NCI-H446 treated with DMSO at 0.1 percent for 48 hours (cell line): ENCODE measurements around the gene FANCC.
"Not testable (repeated sequence)": the region's sequence is repeated elsewhere in the genome, so short reads cannot be mapped to it uniquely, and the experiment has no call there.

Experiments used
- DNase-seq: peaks from one replicate; lab custom pipeline; 2025; lab: John Stamatoyannopoulos, UW

The FANCC gene

DNA sequence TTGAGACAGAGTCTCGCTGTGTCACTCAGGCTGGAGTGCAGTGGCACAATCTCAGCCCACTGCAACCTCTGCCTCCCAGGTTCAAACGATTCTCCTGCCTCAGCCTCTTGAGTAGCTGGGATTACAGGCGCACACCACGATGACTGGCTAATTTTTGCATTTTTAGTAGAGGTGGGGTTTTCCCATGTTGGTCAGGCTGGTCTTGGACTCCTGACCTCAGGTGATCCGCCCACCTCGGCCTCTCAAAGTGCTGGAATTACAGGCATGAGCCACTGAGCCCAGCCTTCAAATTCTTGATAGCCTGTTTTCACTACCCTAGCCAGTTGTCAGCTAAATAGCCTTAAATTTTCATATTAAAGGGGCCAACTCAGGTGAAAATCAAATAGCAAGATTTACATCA is 11.6 kb upstream of the FANCC start:
- not testable (repeated sequence) for DNase-seq

DNA sequence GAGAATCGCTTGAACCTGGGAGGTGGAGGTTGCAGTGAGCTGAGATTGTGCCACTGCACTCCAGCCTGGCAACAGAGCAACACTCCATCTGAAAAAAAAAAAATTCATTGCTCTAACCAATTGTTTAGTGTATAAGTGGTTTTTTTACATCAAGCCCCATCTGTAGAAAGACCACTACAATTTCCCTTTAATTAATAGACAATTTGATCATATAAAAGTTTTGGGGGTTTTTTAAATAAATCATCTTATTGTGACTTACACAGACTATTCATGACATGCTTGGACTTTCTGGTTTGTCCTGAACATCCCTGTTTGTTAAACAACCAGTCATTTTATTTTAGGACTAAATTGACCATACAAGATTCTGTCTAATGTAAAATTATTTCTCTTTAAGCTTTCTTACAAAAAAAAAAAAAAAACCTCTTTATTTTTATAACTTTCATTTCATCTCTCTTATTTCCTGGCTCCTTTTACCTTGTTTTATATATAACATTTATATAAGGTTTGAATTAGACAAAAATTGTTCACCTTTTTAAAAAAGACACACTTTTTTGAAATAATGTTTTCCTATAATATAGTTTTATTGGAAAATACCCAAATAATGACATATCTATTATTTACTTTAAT is 9.8 kb upstream of the FANCC start:
- DNase-seq = no peak

DNA sequence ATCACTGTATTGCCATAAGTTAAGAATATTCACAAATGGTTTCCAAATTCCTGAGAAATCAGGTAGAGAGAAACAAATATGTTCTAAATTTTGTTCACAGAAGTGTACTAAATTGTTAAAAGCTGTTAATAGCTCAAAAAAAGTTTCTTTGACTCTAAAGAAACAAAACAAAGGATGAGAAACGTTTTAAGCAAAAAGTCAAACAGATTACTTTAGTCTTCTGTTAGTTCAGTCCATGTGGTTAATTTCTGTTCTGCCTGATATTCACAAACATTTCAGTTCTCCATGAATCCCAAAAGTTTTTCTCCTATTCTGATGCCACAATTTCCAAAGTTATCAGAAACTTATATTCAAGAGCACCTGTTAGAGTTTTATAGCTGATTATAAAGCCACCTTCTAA is 7.7 kb upstream of the FANCC start:
- DNase-seq = no peak

DNA sequence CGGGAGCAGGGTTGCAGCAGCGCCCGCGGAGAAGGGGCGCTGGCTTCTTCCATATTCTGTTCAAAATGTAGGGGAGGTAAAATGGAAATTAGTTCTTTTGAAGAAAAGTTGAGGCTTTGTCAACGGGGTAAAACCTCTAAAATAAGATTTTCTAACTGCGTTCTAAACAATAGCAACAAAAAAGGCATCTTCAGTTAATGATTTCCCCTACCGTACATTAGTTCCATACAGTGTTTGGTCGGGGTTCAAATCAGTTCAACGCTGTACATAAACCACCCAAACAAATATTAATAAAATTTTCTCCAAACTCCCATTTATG is 343 bp upstream of the FANCC start:
- no peak for DNase-seq

DNA sequence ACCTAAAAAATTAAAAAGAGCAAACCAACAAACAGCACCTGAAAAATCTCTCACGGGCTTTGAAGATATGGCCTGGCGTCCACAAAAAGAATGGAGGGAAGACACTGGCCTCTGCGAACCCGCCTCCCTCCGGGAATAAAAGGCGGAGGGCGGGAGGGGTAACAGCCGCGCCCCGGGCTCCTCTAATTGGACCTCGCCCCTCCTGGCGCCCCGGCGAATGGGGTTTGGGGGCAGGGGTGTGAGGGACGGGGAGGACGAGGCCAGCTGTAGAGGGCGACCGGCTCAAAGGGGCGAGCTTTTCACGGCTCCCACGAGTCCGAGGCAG is 753 bp downstream of the FANCC start:
- peak; percentile 64 for DNase-seq

DNA sequence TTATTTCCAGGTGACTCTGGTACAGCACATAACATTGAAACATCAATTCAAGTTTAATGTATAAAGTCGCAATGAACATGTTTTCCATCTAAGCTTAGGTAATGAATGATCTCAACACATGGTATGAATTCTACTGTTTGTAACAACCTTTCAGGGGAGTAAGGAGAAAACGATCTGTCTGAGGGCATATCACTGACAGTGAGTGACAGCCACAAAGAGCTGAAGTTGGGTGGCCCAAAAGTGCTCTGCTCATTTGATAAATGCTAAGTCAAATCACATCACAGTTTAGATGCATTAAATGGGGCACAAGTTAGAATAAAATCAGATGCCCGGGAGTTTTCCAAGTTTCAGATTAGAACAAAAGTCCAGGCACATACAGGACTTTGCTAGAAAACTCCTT is 1.2 kb downstream of the FANCC start:
- no peak for DNase-seq

DNA sequence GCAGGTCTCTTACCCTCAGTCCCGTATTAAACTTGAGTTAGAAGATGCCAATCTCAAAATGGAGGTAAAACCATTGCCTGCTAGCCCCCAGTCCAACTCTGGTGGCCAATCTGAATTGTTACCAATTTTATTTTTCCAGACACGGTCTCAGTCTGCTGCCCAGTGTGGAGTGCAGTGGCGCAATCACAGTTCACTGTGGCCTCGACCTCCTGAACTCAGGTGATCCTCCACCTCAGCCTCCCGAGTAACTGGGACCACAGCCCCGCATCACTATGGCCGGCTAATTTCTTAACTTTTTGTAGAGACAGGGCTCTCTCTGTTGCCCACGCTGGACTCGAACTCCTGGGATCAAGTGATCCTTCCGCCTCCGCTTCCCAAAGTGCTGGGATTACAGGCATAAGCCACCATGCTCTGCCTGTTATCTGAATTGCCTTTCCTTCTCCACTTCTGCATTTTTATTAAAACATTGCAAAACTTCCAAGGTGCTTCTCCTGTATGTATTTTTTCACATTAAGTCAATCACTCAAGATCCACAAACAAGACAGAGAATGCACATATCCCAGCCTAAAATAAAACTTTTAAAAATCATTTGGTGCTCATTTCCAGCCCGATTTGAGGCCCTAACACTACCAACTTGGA is 2.3 kb downstream of the FANCC start:
- DNase-seq = no peak

DNA sequence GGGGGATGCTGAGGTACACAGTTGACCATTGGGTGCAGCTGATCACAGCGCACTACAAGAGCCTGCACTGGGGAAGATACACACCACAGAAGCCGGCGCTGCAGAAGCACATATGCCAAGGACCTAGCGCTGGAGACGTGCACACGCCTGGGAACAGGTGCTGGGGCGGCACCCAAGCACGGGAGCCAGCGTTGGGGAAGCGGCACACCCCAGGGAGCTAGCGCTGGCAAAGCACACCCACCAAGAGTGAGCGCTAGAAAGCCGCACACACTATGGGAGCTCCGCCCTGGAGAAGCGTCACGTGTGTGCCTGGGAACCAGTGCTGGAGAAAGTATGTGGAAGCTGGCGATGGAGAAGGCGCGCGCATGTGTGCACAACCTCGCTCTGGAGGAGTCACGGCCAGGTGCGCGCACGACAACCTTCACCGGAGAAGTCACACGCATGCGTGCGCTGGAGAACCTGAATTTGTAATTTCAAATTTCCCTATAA is 4.5 kb downstream of the FANCC start:
- DNase-seq = peak; percentile 68

DNA sequence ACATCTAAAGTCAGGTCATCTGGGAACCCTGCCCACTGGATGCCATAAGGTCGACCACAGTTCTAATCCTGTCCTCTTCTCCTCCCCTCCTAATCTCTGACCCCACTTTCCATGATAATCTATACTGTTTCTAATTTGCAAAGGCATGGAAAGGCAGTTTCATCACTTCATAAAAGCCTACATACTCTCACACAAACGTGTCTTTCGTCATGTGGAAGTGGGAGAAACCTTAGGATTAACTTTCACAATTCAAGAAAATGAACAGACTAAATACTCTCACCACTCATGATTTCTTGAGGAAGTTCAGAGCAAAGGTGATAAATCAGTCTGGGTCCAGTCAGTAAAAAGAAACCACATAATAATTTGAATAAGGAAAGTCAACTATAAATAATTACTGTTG is 5.5 kb downstream of the FANCC start:
- DNase-seq = no peak

DNA sequence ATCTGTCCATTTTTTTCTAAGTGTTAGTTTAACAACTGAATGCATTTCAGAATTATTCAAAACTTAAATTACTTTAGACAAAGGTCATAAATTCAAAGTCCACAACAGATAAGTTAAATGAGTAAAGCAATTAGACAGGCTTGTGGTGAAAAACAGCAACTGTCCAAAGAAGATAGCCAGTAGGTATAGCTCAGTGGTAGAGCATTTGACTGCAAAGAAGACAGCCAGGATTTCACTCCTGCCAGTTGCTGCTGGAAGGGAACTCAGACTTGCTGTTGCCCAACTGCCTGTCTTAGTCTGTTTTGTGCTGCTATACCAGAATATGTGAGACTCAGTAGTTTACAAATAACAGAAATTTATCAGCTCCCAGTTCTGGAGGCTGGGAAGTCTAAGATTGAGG is 10.0 kb downstream of the FANCC start:
- no peak for DNase-seq

DNA sequence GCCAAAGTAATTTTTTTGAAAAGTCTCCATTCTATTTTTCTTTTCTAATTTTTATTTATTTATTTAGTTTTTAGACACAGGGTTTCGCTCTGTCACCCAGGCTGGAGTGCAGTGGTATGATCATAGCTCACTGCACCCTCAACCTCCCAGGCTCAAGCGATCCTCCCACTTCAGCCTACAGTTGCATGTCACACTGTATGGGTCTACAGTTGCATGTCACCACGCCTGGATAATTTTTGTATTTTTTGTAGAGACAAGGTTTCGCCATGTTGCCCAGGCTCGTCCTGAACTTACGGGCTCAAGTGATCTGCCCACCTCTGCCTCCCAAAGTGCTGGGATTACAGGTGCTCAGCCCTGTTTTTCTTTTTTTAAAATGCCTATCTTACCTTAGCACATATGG is 10.7 kb downstream of the FANCC start:
- no peak for DNase-seq

DNA sequence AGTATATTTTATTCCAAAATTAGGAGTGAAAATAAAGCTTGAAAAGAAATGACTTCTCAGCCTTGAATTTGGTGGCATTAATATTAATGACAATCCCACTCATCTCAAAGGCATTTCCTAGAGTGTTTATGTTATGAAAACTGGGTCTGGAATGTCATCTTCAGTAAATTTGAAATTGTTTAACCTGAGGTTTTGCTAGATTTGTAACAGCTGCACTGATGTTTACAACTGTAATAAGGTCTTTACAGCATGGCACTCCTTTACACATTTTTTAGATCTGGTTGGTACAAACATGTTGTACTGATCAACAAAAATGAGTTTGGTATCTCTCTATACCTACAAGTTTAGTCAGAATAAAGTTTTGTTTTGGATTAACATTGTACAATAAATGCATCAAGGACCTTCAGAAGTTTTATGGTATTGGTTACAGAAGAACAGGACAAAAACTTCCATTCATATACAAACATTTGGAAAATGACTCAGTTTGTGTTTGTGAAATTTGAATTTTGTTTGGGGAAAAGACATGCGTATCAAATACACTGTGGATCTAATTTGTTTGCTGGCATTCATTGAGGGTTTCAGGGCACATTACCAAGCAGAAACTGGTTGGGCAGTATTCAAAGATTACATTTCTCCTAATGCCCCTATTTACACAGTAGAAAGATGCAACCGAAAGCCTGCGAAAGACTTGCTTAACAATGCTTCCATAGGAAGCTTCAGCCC is 11.6 kb downstream of the FANCC start:
- no peak for DNase-seq

DNA sequence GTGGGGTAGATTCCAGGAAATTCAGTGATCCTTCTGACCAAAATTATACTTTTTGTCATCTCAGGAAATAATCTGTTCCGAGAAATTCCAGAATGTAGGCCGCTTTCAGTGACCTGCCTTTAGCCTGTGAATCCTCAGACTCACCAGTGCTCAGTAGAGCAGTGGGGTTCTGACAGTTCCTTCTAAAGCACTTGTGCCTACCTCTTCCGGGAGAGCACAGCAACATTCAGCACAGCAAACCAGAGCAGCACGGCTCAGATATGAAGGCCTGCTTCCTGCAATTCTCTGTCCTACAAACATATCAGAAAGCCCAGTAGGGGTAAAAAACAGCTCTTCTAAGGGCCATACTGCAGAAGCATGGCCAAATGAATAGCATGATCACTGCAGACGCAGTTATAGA is 15.0 kb downstream of the FANCC start:
- DNase-seq = no peak

DNA sequence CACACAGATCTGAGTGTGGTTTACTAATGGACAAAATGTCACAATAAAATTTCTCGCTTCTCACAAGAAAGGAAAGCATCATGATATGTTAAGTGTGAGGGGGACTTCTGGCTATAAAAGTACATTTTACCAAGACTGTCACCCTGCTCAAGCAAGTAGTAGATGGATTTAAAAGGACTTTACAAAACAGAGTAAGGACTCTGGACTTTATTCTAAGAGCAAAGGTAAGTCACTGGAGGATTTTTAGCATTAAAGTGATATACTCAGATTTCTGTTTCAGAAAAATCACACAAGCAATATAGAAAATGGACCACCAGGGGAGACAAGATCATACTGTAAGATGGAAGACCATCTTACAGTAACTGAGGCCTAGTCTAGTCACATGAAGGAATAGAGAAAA is 19.7 kb downstream of the FANCC start:
- DNase-seq = no peak

DNA sequence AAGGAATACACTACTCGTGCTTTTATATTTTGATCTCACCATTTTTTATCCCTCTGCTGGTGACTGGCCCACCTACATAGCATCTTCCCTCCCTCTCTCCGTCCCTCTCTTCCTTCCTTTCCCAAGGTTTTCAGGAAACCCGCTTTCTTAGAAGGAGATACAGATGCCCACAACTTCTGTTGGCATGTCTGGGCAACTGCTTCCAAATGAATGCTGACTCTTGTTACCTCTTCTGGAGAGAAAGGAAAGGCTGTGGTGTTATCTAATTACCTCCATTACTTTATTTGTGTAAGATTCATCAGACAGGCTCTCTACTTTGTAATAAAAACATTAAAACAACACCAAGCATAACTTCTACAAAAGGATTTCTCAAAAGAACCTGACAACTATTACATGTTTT is 20.2 kb downstream of the FANCC start:
- DNase-seq = no peak

DNA sequence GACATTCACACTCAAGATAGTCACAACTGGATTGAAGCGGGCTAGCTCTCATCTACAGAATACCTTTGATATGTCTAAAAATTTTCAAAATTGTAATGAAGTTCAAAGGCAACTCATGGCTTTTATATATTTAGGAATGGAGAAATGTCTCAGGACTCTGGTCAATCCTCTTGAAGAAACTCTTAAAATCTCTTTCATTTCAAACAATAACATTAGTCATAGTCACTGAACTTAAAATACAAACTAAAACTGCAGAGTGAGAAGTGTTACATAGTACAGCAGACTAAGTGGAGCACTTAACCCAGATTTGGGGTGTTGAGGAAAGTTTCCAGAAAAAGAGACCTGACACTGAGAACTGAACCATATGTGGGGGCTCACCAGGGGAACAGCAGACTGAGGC is 20.7 kb downstream of the FANCC start:
- no peak for DNase-seq

DNA sequence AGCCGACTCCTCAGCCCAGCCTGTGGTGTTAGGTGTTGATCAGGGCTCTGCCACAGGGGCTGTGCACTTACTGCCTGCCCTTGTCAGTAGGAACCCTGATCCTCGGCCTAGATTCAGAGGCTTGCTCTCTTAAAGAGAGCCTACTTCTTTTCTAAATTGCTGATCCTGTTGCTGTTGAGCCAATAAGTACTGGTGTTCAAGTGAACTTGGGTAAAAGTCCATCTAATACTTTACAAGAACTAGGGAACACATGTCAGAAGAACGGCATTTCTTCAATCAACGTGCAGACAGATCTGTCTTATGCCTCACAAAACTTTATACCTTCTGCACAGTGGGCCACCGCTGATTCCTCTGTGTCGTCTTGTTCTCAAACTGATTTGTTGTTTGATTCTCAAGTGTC is 24.2 kb downstream of the FANCC start:
- not testable (repeated sequence) for DNase-seq

DNA sequence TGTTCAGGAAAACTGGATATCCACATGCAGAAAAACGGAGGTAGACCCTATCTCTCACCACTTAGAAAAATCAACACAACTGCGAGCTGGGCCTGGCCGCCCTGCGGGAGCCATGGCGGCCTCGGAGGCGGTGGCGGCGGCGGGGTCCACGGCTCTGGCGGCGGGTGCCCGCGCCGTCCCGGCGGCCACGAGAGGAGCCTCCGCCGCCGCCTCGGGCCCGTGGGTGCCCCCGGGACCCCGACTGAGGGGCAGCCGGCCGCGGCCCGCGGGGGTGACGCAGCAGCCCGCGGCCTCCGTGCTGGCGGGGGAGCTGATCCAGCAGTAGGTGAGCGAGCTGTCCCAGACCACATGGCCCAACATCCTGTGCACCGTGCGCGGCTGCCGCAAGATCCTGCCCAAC is 25.3 kb downstream of the FANCC start:
- DNase-seq = no peak

DNA sequence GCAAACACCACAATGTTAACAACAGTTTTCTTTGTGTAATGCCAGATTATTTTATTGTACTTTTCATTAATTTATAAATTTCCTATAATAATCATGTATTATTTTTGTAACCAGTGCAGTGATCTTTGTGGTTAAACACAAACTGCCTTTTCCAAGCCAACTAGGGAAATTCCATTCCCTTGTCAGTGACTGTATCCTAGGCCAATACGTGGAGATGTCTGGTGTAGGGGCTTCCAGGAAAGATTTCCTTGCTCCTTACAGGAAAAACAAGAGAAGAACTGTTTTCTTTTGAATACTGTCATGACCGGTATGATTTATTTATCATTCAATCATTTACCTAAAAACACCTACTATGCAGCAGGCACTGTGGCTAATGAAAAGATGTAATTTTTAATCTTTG is 31.4 kb downstream of the FANCC start:
- no peak for DNase-seq

DNA sequence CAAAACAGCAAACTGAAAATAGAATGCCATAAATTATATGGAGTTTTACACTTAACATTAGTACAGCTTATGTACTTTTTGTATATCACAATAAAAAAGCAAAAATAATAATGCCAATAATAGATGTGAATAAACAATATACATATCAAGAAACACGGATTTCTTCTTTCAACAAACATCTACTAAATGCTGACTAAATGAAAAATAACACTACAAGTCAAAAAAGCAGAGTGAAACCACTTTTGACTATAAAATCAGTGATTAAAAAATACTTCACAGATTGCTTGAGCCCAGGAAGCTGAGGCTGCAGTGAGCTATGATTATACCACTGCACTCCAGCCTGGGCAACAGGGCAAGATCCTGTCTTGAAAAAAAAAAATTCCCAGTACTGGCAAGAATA is 32.2 kb downstream of the FANCC start:
- no peak for DNase-seq

DNA sequence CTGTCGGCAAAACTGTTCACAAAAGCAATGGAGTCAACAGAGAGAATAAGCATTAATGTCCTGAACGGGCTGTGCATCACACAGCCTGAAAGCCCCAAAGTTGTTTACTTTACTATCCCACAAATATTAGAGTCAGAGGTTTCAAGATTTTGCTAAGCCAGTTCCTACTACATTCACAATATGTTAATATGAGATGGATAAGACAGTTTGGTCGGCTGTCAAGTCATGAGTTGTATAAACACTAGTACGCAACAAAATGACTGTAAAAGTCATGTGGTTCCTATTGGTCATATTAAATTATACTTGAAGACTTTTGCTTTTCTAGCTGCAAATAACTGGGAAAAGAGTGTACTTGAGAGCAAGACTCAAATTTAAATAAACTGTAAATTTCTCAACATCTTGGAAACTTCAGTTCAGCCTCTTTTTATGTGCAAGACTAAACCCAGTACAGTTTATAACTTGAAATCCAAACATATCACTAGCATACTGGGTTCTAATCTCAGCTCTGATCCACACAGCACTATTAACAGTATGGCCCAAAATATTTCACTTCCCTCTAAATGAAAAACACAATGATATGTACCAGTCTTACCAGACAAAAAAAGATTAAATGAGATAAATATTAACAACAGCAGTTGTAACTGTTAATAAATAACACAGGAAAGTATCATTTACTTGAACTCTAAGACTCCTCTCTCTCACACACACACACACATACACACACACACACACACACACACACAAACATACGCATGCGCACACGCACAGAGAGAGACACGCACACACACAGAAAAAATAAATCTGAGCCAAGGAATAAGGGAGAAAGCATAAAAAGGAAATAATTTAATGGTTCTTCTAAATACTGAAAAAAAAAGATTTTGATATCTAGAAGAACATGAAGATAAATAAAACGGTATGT is 33.1 kb downstream of the FANCC start:
- DNase-seq = no peak

DNA sequence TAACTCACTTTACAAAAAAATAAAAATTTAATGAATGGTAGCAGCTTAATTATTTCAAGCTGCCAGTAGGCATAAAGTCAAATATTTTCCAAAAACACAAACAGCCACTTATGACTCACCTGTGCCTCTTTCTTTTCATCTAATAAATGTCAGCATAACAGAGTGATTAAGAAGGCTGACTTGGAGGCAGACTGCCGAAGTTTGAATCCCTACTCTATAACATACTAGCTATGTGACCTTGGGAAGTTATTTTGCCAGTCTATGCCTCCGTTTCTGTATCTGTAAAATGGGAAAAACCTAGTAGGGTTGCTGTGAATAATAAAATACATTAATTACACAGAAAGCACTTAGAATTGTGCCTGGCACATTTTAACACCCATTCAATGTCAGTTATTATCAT is 33.8 kb downstream of the FANCC start:
- no peak for DNase-seq

DNA sequence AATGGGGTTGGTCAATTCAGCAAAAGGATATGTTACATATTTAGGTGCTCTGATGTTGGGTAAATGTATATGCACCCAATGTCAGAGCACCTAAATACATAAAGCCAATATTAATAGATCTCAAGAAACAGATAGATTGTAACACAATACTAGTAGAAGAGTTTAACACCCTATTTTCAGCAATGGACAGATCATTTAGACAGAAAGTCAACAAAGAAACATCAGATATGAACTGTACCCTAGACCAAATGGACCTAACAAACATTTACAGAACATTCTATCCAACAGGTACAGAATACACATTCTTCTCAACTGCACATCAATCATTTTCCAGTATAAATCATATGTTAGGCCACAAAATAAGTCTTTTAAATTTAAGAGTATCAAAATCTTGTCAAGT is 35.2 kb downstream of the FANCC start:
- no peak for DNase-seq
